ENCODE results near the gene SKAP1. TPM values are rescaled to one million over a fixed set of nuclear protein-coding genes. Genes with fewer than 3 reads are reported as not detected.

SKAP1 gene
- total RNA-seq, 1 experiment from 2014 or later, result not detected

GRCh38 chr17:48285614-48286013, 144.4 kb downstream of the SKAP1 start:
- intact Hi-C loops (cut with micrococcal nuclease), result no loop called here
- Mint-ChIP-seq H3K4me1 (ENCODE audit: insufficient read depth, unreplicated experiment) (no peaks in the 10 kb centered on the region), H3K4me3 (ENCODE audit: unreplicated experiment) (no peak overlapping the region)

DNA sequence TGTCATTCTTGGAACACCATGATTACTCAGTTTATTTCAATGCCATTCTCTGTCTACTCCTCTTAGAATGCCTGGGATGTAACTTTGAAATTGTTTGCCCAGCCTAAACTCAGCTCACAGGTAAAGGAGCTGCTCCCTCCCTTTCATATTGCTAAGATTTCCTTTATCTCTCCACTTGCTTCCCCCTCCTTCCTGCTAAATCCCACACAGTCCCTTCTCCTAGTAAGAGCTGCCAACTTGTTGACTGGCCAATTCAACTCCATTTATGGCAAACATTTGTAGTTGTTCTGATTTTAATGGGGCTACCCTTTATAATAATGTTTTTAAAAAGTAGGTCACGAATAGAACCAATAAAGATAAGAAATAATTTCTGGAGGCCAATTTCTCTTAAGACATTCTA, 146.1 kb downstream of the SKAP1 start:
- POLR2A ChIA-PET, result no interaction called here
- intact Hi-C loops (cut with micrococcal nuclease), result no loop called here
- H3K9me3 Mint-ChIP-seq (ENCODE audit: unreplicated experiment), result no peaks in the 10 kb centered on the region
- no TSS peak for BruUV-seq (replicated peaks)
- no peaks in the 10 kb centered on the region for H3K36me3 Mint-ChIP-seq (ENCODE audit: insufficient read depth, unreplicated experiment)
- H3K27ac Mint-ChIP-seq (ENCODE audit: low read depth, unreplicated experiment), result no peak overlapping the region
- TF ChIP-seq, protein P1, sequence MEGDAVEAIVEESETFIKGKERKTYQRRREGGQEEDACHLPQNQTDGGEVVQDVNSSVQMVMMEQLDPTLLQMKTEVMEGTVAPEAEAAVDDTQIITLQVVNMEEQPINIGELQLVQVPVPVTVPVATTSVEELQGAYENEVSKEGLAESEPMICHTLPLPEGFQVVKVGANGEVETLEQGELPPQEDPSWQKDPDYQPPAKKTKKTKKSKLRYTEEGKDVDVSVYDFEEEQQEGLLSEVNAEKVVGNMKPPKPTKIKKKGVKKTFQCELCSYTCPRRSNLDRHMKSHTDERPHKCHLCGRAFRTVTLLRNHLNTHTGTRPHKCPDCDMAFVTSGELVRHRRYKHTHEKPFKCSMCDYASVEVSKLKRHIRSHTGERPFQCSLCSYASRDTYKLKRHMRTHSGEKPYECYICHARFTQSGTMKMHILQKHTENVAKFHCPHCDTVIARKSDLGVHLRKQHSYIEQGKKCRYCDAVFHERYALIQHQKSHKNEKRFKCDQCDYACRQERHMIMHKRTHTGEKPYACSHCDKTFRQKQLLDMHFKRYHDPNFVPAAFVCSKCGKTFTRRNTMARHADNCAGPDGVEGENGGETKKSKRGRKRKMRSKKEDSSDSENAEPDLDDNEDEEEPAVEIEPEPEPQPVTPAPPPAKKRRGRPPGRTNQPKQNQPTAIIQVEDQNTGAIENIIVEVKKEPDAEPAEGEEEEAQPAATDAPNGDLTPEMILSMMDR (IDR thresholded peaks at IDR 0.05; ENCODE audit: unreplicated experiment), result no peak
- peaks cover 96% of the 10 kb centered on the region for H3K27me3 Mint-ChIP-seq (ENCODE audit: insufficient read depth, unreplicated experiment)
- CTCF ChIA-PET, result interaction anchor here (1.0 kb wide), 1 partner anchor 24 kb away, joined by 5 read pairs; no protein-coding TSS in a partner anchor
- no peak overlapping the region for H3K4me3 Mint-ChIP-seq (ENCODE audit: unreplicated experiment)
- DNase-seq (ENCODE audit: unreplicated experiment), result no peak
- no peaks in the 10 kb centered on the region for H3K4me1 Mint-ChIP-seq (ENCODE audit: insufficient read depth, unreplicated experiment)

More at GRCh38 chr17:48285614-48286013, 144.4 kb downstream of the SKAP1 start:
- Mint-ChIP-seq H3K27ac (ENCODE audit: low read depth, unreplicated experiment) (no peak overlapping the region), H3K27me3 (ENCODE audit: insufficient read depth, unreplicated experiment) (peaks cover 88% of the 10 kb centered on the region), H3K9me3 (ENCODE audit: unreplicated experiment) (no peaks in the 10 kb centered on the region), H3K36me3 (ENCODE audit: insufficient read depth, unreplicated experiment) (no peaks in the 10 kb centered on the region)
- TF ChIP-seq, protein P1 (IDR thresholded peaks at IDR 0.05; ENCODE audit: unreplicated experiment), result no peak
- CTCF ChIA-PET, result no interaction called here
- BruUV-seq (replicated peaks), result no TSS peak
- DNase-seq (ENCODE audit: unreplicated experiment), result no peak
- POLR2A ChIA-PET, result no interaction called here

DNA sequence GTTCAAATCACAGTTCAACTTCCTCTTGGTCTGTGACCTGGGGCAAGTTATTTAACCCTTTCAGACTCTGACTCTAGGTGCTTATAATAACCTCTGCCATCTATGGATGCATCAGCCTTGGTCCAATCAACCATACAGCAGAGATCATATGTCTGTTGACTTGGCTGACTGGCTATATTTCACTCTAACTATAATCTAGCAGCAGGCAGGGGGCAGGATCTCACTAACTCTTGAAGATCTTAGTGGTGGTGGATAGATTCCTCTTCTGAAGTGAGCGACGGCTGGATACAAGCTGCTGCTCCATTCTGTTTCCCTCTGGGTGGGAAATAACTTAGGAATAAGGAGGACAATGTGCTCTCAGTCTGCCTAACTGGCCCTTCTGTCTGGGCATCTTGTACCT, 146.6 kb downstream of the SKAP1 start:
- H3K9me3 Mint-ChIP-seq (ENCODE audit: unreplicated experiment), result no peaks in the 10 kb centered on the region
- no TSS peak for BruUV-seq (replicated peaks)
- H3K27ac Mint-ChIP-seq (ENCODE audit: low read depth, unreplicated experiment), result no peak overlapping the region
- H3K4me3 Mint-ChIP-seq (ENCODE audit: unreplicated experiment), result no peak overlapping the region
- intact Hi-C loops (cut with micrococcal nuclease), result no loop called here
- POLR2A ChIA-PET, result no interaction called here
- no peaks in the 10 kb centered on the region for H3K36me3 Mint-ChIP-seq (ENCODE audit: insufficient read depth, unreplicated experiment)
- H3K4me1 Mint-ChIP-seq (ENCODE audit: insufficient read depth, unreplicated experiment), result no peaks in the 10 kb centered on the region
- TF ChIP-seq, protein P1 (IDR thresholded peaks at IDR 0.05; ENCODE audit: unreplicated experiment), result no peak
- DNase-seq (ENCODE audit: unreplicated experiment), result no peak
- peaks cover 96% of the 10 kb centered on the region for H3K27me3 Mint-ChIP-seq (ENCODE audit: insufficient read depth, unreplicated experiment)
- CTCF ChIA-PET, result interaction anchor here (1.0 kb wide), 1 partner anchor 25 kb away, joined by 5 read pairs; no protein-coding TSS in a partner anchor

DNA sequence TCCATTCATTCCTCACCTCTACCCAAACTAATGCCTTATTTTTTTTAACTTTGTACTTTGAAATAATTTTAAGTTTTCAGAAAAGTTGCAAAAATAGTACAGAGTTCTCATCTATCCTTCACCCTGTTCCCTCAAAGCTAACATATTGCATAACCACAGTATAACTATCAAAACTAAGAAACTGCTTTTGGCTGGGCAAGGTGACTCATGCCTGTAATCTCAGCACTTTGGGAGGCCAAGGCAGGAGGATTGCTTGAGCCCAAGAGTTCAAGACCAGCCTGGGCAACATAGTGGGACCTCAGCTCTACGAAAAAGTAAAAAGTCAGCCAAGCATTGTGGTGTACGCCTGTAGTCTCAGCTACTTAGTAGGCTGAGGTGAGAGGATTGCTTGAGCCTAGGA, 147.7 kb downstream of the SKAP1 start:
- H3K27ac Mint-ChIP-seq (ENCODE audit: low read depth, unreplicated experiment), result no peak overlapping the region
- H3K36me3 Mint-ChIP-seq (ENCODE audit: insufficient read depth, unreplicated experiment), result no peaks in the 10 kb centered on the region
- POLR2A ChIA-PET, result no interaction called here

More for the DNA sequence above, 147.7 kb downstream of the SKAP1 start:
- no TSS peak for BruUV-seq (replicated peaks)
- intact Hi-C loops (cut with micrococcal nuclease), result no loop called here
- H3K9me3 Mint-ChIP-seq (ENCODE audit: unreplicated experiment), result no peaks in the 10 kb centered on the region
- CTCF ChIA-PET, result interaction anchor here (0.6 kb wide), 1 partner anchor 261 kb away, joined by 3 read pairs; no protein-coding TSS in a partner anchor
- H3K4me1 Mint-ChIP-seq (ENCODE audit: insufficient read depth, unreplicated experiment), result no peaks in the 10 kb centered on the region
- H3K27me3 Mint-ChIP-seq (ENCODE audit: insufficient read depth, unreplicated experiment), result peaks cover 94% of the 10 kb centered on the region
- TF ChIP-seq, protein P1 (IDR thresholded peaks at IDR 0.05; ENCODE audit: unreplicated experiment), result no peak
- H3K4me3 Mint-ChIP-seq (ENCODE audit: unreplicated experiment), result no peak overlapping the region
- DNase-seq (ENCODE audit: unreplicated experiment), result peak; percentile 11

All from MCF 10A (cell line).